Measurements from ENCODE around the gene PEX6.

The PEX6 gene

DNA sequence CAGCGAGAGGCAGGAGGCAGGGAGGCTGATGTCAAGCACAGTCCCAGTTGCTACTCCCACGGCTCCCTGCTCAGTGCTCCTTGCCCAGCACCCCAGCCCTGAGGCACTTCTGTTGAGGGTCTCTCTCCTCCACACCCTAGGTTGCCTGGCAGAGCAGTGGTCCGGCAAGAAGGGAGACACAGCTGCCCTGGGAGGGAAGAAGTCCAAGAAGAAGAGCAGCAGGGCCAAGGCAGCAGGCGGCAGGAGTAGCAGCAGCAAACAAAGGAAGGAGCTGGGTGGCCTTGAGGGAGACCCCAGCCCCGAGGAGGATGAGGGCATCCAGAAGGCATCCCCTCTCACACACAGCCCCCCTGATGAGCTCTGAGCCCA lies 40.6 kb downstream of the PEX6 start:
- no peak for ATAC-seq
- TF ChIP-seq RARB (CRISPR knock-in tag; IDR thresholded peaks at IDR 0.05) (no peak), CSDC2 (CRISPR knock-in tag; IDR thresholded peaks at IDR 0.05) (no peak), TOX (CRISPR knock-in tag; IDR thresholded peaks at IDR 0.05; ENCODE audit: borderline replicate concordance) (no peak), ZC3H10 (CRISPR knock-in tag; IDR thresholded peaks at IDR 0.05) (no peak), PPARA (CRISPR knock-in tag; IDR thresholded peaks at IDR 0.05; ENCODE audit: borderline replicate concordance) (no peak), ZFP3 (CRISPR knock-in tag; IDR thresholded peaks at IDR 0.05) (no peak), ZFP30 (CRISPR knock-in tag; IDR thresholded peaks at IDR 0.05) (no peak)
- TF ChIP-seq, protein P1, sequence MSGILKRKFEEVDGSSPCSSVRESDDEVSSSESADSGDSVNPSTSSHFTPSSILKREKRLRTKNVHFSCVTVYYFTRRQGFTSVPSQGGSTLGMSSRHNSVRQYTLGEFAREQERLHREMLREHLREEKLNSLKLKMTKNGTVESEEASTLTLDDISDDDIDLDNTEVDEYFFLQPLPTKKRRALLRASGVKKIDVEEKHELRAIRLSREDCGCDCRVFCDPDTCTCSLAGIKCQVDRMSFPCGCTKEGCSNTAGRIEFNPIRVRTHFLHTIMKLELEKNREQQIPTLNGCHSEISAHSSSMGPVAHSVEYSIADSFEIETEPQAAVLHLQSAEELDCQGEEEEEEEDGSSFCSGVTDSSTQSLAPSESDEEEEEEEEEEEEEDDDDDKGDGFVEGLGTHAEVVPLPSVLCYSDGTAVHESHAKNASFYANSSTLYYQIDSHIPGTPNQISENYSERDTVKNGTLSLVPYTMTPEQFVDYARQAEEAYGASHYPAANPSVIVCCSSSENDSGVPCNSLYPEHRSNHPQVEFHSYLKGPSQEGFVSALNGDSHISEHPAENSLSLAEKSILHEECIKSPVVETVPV (CRISPR knock-in tag; IDR thresholded peaks at IDR 0.05) = no peak

DNA sequence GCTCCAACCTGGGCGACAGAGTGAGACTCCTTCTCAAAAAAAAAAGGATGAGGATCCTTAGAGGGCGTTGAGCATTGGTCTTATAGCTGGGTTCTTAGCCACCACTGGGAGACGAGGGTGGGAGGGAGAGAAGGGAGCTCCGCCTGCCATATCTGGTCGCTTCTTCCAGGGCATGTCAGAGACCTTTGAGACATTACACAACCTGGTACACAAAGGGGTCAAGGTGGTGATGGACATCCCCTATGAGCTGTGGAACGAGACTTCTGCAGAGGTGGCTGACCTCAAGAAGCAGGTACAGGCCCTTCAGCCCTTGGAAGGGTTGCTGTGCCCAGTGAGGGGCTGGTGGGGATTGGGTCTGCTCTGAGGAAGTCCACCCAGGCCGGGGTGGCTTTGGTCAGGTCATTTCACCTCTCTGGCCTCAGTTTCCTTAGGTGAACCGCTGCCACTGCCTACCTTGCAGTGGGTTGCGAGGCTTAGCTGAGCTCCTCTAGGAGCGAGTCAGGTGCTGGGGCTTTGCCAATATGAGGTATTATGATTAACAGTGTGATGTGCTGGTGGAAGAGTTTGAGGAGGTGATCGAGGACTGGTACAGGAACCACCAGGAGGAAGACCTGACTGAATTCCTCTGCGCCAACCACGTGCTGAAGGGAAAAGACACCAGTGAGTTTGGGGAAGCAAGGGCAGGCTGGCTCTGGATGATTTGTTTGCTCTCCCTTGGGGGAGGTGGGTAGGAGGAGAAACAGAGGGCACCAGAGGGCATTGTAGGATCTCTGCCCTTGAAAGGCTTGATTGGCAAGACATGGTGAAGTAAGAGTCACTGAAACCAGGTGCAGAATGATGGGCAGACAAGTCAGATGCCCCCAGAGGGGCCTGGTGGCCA lies 41.2 kb downstream of the PEX6 start:
- ATAC-seq = no peak
- TF ChIP-seq, protein P2, sequence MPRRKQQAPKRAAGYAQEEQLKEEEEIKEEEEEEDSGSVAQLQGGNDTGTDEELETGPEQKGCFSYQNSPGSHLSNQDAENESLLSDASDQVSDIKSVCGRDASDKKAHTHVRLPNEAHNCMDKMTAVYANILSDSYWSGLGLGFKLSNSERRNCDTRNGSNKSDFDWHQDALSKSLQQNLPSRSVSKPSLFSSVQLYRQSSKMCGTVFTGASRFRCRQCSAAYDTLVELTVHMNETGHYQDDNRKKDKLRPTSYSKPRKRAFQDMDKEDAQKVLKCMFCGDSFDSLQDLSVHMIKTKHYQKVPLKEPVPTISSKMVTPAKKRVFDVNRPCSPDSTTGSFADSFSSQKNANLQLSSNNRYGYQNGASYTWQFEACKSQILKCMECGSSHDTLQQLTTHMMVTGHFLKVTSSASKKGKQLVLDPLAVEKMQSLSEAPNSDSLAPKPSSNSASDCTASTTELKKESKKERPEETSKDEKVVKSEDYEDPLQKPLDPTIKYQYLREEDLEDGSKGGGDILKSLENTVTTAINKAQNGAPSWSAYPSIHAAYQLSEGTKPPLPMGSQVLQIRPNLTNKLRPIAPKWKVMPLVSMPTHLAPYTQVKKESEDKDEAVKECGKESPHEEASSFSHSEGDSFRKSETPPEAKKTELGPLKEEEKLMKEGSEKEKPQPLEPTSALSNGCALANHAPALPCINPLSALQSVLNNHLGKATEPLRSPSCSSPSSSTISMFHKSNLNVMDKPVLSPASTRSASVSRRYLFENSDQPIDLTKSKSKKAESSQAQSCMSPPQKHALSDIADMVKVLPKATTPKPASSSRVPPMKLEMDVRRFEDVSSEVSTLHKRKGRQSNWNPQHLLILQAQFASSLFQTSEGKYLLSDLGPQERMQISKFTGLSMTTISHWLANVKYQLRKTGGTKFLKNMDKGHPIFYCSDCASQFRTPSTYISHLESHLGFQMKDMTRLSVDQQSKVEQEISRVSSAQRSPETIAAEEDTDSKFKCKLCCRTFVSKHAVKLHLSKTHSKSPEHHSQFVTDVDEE (CRISPR knock-in tag; IDR thresholded peaks at IDR 0.05) = no peak
- TF ChIP-seq BACH2 (CRISPR knock-in tag; IDR thresholded peaks at IDR 0.05; ENCODE audit: borderline replicate concordance) (no peak), ZNF8 (CRISPR knock-in tag; IDR thresholded peaks at IDR 0.05) (no peak), ZFP30 (CRISPR knock-in tag; IDR thresholded peaks at IDR 0.05) (no peak), CSDC2 (CRISPR knock-in tag; IDR thresholded peaks at IDR 0.05) (no peak), OSR1 (CRISPR knock-in tag; IDR thresholded peaks at IDR 0.05) (no peak), ARNTL (CRISPR knock-in tag; IDR thresholded peaks at IDR 0.05; ENCODE audit: borderline replicate concordance, low read depth) (no peak), RARB (CRISPR knock-in tag; IDR thresholded peaks at IDR 0.05) (no peak), SNAI2 (CRISPR knock-in tag; IDR thresholded peaks at IDR 0.05) (no peak), ZFP3 (CRISPR knock-in tag; IDR thresholded peaks at IDR 0.05) (no peak), GLIS3 (CRISPR knock-in tag; IDR thresholded peaks at IDR 0.05) (no peak), ZNF70 (CRISPR knock-in tag; IDR thresholded peaks at IDR 0.05) (no peak), ZNF565 (CRISPR knock-in tag; conservative IDR thresholded peaks at IDR 0.05; ENCODE audit: low read depth) (no peak)
- TF ChIP-seq, protein P1 (CRISPR knock-in tag; IDR thresholded peaks at IDR 0.05) = no peak
- TF ChIP-seq, protein P3, sequence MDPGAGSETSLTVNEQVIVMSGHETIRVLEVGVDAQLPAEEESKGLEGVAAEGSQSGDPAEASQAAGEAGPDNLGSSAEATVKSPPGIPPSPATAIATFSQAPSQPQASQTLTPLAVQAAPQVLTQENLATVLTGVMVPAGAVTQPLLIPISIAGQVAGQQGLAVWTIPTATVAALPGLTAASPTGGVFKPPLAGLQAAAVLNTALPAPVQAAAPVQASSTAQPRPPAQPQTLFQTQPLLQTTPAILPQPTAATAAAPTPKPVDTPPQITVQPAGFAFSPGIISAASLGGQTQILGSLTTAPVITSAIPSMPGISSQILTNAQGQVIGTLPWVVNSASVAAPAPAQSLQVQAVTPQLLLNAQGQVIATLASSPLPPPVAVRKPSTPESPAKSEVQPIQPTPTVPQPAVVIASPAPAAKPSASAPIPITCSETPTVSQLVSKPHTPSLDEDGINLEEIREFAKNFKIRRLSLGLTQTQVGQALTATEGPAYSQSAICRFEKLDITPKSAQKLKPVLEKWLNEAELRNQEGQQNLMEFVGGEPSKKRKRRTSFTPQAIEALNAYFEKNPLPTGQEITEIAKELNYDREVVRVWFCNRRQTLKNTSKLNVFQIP (CRISPR knock-in tag; IDR thresholded peaks at IDR 0.05; ENCODE audit: borderline replicate concordance, low read depth) = no peak
- TF ChIP-seq, protein P4, sequence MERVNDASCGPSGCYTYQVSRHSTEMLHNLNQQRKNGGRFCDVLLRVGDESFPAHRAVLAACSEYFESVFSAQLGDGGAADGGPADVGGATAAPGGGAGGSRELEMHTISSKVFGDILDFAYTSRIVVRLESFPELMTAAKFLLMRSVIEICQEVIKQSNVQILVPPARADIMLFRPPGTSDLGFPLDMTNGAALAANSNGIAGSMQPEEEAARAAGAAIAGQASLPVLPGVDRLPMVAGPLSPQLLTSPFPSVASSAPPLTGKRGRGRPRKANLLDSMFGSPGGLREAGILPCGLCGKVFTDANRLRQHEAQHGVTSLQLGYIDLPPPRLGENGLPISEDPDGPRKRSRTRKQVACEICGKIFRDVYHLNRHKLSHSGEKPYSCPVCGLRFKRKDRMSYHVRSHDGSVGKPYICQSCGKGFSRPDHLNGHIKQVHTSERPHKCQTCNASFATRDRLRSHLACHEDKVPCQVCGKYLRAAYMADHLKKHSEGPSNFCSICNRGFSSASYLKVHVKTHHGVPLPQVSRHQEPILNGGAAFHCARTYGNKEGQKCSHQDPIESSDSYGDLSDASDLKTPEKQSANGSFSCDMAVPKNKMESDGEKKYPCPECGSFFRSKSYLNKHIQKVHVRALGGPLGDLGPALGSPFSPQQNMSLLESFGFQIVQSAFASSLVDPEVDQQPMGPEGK (CRISPR knock-in tag; IDR thresholded peaks at IDR 0.05; ENCODE audit: borderline replicate concordance) = no peak

DNA sequence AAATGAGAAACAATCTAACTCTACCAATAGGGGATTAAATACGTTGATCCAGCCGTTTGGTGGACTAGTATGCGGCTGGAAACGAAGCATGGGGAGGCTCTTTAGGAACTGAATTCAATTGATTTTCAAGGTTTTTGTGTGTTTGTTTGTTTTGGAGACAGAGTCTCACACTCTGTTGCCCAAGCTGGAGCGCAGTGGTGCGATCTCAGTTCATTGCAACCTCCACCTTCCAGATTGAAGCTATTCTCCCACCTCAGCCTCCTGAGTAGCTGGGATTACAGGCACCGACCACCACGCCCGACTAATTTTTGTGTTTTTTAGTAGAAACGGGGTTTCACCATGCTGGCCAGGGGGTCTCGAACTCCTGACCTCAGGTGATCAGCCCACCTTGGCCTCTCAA lies 42.6 kb downstream of the PEX6 start:
- no peak for ATAC-seq
- TF ChIP-seq SNAI2 (CRISPR knock-in tag; IDR thresholded peaks at IDR 0.05) (no peak), ZNF565 (CRISPR knock-in tag; conservative IDR thresholded peaks at IDR 0.05; ENCODE audit: low read depth) (no peak), ZNF70 (CRISPR knock-in tag; IDR thresholded peaks at IDR 0.05) (no peak), ARNTL (CRISPR knock-in tag; IDR thresholded peaks at IDR 0.05; ENCODE audit: borderline replicate concordance, low read depth) (no peak), ZFP30 (CRISPR knock-in tag; IDR thresholded peaks at IDR 0.05) (no peak), OSR1 (CRISPR knock-in tag; IDR thresholded peaks at IDR 0.05) (no peak), TCF4 (CRISPR knock-in tag; IDR thresholded peaks at IDR 0.05; ENCODE audit: borderline replicate concordance) (no peak), ISL1 (CRISPR knock-in tag; IDR thresholded peaks at IDR 0.05) (no peak)
- TF ChIP-seq, protein P1 (CRISPR knock-in tag; IDR thresholded peaks at IDR 0.05) = no peak
- TF ChIP-seq, protein P4 (CRISPR knock-in tag; IDR thresholded peaks at IDR 0.05; ENCODE audit: borderline replicate concordance) = no peak
- TF ChIP-seq, protein P5, sequence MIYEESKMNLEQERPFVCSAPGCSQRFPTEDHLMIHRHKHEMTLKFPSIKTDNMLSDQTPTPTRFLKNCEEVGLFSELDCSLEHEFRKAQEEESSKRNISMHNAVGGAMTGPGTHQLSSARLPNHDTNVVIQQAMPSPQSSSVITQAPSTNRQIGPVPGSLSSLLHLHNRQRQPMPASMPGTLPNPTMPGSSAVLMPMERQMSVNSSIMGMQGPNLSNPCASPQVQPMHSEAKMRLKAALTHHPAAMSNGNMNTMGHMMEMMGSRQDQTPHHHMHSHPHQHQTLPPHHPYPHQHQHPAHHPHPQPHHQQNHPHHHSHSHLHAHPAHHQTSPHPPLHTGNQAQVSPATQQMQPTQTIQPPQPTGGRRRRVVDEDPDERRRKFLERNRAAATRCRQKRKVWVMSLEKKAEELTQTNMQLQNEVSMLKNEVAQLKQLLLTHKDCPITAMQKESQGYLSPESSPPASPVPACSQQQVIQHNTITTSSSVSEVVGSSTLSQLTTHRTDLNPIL (CRISPR knock-in tag; IDR thresholded peaks at IDR 0.05; ENCODE audit: low read depth) = no peak
